ENCODE results near the gene TBC1D1.
"Not testable (repeated sequence)": the region's sequence is repeated elsewhere in the genome, so short reads cannot be mapped to it uniquely, and the experiment has no call there.

Gene TBC1D1

DNA sequence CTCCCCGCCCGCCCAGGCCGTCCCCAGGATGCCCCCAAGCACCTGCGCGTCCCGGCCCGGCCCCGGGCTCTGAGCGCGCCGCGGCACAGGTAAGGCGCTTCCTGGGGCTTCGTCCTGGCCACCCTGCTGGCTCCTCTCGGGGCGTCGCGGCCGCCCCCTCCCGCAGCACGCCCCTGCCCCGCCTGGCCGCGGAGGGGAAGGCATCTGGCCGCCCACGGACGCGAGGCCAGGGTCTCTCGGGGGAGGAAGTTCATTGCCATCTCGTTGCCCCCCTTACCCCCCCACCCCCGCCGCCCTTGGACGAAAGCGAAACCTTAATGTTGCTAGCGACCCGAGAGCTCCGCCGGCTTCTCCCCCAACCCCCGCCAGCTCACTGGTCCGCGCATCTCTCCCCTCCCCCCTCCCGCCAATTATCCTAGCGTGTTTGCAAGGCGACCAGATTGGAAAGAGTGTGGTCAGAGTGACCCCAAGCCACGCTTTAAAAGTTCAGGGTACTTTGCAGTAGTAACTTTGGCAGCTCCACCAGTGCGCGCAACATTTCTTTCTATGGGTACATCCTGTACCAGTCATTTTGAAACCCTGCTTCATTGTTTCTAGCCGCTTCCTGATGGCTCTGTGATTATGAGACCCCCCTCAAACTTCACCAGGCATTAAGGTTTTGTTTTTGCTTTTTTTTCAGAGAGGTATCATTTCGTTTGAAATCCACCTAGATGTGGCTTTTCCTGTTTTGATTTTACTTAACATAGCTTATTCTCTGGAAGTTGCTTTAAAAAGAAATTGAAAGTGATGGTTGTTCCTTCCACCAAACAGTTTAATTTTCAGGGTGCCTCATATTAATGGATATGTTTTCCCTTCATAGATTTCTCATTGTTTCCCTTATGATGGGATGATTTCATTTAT is 626 bp downstream of the TBC1D1 start:
- DNase-seq = peak in 1 of 2 donors; percentile 28

GRCh38 chr4:37892641-37893040 is 1.8 kb downstream of the TBC1D1 start:
- DNase-seq = no peak

DNA sequence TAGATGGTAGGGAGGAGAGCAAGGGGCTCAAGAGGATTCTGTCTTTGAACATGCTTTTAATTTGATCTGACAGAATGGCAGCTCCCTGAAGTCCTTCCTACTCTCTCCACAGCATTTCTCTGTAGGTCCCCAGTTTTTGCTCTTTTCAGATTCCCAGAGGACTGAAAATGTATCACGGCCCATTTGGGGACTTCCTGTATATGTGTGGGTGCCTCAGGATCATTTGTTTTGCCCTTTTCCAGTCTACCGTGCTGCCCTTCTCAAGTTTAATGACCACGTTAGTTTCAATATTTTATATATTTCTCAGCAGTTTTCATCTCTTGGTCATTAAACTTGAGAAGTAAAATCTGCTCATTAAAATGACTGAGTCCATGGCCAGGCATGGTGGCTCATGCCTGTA is 2.3 kb downstream of the TBC1D1 start:
- DNase-seq = no peak

DNA sequence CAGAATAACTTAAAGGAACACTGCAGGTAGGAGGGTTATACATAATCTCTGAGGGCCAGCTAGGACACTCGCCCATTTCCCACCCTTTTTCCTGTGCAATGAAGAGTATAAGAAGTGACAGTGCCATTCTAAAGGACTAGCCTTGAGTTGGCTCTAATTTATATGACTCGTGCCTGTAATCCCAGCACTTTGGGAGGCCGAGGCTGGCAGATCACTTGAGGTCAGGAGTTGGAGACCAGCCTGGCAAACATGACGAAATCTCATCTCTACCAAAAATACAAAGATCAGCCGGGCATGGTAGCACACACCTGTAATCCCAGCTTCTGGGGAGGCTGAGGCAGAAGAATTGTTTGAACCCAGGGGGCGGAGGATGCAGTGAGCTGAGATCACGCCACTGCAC is 4.4 kb downstream of the TBC1D1 start:
- no peak for DNase-seq

DNA sequence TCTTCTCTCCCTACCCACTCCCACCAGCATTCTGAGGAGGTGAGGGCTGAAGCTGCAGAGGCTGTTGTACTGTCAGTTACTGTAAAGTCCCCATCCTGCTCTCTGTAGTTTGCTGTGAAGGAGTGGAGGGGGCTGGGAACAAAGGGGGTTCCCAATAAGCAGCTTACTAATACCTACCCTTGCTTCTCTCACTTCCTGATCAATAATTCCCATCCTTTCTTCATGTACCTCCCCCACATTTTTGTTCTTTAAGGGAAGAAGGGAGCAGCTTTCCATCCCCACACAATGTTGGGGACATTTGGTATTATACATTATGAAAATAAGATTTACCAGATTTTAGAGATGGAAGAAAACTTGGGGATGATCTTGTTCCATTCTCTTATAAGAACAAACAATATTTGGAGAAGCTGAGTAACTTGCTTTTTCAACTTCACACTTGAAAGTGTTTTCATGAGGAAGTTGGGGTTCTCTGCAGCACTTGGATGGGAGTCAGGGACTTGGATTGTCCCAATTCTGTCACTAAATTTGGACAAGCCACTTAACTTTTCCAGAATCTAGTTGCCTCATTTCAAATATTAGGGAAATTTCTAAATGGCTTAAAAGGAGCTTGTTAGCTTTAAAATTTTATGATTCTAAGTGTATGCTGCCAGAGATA is 5.4 kb downstream of the TBC1D1 start:
- no peak for DNase-seq

GRCh38 chr4:37902212-37902611 is 11.3 kb downstream of the TBC1D1 start:
- DNase-seq = no peak

DNA sequence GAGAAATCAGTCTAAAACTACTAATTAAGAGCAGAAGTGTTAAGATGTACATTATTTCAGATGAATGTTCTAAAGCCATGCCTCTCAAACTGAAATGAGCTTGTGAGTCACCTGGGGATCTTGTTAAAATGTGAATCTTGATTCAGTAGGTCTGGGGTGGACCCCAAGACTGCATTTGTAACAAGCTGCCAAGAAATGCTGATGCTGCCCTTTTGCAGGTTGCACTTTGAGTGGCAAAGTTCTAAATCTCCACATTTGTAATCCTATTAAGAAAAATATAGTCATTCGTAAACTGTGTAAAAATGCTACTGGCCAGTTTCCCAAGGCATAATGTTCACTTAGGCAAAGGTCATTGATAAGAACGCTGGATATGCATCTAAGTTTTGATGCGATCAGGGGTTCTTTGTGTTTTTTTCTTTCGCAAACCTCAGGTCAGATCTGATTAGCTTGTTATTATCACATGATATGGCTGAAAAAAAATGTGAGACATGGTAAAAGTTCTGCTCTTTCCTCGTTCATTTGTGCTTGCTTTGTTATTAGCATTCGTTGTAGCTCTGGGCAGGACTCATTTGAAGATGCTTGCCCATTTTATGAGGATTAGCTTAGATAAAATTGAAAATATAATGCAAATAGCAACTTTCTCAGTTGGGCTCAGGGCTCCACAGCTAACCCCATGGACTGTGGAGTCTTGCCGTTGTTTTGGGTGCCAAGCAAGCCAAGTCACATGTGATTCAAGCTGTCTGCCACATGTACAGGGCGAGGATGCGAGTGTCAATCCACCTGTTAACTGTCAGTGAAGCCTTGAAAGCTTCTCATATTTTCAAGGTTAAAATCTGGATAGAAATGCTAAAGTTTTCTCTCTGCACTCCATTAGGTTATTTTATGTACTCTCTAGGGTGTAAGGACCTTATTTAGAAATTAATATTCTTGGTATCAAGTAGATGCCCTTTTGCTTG is 12.1 kb downstream of the TBC1D1 start:
- no peak for DNase-seq

- no peak for DNase-seq
These were observed 13.0 kb downstream of the TBC1D1 start for GRCh38 chr4:37903901-37904300.

GRCh38 chr4:37904824-37905223 is 13.9 kb downstream of the TBC1D1 start:
- DNase-seq = no peak

- no peak for DNase-seq
These were observed 14.8 kb downstream of the TBC1D1 start for GRCh38 chr4:37905533-37906169.

GRCh38 chr4:37908488-37909331 is 17.8 kb downstream of the TBC1D1 start:
- DNase-seq = no peak

DNA sequence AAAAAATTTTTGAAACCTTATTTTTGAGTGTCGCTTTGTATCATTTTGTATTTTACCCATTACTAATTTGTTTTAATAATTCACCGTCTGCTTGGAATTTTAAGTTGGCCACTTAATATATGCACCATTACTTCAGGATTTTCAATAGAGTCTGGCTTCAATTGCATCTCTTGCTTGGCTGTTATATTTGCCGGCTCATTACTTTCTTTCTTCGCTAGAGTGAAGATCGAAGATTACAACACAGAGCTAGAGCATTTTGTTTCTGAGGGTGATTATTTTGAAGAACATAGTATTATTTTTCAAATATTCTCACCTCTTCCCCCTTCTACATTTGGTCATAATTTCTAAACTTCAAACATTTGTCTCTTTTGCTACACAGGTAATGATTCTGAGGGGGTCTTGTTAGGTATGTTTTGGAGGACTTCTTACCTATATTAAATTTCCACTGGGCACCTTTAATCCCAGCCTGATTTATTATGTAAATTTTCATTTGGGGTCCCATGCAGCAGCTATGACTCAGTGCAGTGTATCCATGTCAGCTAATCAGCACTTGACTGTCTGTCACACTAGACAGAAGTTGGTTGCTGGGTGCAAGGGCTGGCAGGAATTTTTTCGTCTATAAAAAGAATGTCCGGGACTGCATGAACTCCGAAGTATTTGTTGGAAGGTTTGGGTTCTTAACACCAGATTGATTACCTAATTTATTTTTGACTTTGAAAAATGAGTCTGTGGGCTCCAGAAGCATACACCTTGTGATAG is 18.6 kb downstream of the TBC1D1 start:
- no peak for DNase-seq

DNA sequence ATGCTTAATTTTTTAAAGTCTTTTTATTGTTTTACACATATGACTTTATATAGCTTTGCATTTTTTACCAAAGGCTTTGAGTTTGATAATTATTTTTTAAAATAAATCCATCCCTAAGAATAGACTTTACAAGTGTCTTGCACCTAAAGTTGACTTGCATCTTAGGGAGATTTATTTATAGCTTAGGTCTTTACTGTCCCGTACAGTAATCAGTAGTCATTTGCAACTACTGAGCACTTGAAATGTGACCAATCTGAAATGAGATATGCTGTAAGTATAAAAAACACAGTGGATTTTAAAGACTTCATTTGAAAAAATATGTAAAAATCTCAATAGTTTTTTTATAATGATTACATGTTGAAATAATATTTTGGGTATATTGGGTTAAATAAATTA is 19.2 kb downstream of the TBC1D1 start:
- no peak for DNase-seq

DNA sequence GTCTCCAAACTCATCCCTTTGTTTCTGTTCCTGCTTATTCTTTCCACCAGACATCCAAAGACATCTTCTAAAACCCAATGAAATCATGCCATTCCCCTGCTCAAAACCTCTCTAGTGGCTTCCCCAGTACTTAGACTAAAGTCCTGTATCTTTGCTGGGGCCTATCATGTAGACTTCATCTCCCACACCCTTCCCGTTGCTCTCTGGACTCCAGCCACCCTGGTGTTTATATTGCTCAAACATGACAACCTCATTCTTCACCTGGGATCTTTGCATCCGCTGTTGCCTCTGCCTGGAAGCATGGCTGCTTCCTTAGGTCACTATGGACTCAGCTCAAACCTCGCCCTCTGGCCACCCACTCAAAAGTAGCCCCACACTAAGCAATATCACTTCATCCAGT is 23.7 kb downstream of the TBC1D1 start:
- no peak for DNase-seq

DNA sequence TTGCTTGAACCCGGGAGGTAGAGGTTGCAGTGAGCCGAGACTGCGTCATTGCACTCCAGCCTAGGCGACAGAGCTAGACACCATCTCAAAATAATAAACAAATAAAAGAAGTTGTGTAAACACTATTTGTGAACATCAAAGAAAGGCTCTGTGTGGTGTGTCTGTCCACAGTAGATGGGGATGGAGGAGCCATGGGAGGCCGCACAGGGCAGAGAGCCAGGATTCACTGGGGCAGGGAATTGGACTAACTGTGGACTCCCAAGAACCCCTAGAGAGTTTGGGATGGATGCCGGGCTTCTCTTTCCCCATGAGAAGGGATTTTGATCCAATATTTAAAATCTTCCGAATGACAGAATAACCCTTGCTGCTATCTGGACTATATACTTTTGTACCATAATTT is 26.5 kb downstream of the TBC1D1 start:
- no peak for DNase-seq

DNA sequence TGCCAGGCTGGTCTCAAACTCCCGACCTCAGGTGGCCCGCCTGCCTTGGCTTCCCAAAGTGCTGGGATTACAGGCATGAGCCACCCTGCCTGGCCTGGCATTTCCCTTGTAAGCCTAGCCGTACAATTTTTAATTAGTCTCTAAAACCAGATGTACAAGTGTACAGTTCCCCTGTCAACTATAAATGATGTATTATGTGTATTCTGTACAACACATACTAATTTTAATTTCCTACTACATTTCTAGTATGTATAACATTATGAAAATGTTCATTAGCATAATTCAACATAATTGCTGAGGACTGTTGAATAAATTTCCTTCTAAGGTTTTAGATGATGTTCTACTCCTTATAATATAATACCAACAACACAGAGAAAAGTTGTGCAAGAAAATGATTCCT is 27.8 kb downstream of the TBC1D1 start:
- DNase-seq = no peak

- no peak for DNase-seq
These were observed 31.4 kb downstream of the TBC1D1 start for GRCh38 chr4:37922328-37922727.

DNA sequence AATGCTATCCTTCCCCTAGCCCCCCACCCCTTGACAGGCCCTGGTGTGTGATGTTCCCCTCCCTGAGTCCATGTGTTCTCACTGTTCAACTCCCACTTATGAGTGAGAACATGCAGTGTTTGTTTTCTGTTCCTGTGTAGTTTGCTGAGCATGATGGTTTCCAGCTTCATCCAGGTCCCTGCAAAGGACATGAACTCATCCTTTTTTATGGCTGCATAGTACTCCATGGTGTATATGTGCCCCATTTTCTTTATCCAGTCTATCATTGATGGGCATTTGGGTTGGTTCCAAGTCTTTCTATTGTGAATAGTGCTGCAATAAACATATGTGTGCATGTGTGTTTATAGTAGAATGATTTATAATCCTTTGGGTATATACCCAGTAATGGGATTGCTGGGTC is 32.2 kb downstream of the TBC1D1 start:
- not testable (repeated sequence) for DNase-seq

DNA sequence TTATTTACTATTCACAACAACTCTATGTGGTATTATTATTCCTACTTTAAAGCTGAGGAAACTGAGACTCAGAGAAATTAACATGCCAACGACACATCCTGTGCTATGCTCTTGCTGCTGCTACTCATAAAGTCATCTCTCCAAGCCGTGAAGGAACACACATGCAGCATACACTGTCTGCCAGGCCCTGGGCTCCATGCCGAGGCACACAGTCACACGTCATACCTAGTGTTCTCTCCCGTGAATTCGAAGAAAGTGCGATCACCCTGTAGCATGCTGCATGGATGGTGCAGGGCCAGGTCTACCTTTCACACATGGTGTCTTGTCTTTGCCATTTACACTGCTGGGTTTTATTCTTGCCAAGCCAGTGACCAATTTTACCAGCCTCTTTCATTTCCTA is 34.1 kb downstream of the TBC1D1 start:
- DNase-seq = no peak

DNA sequence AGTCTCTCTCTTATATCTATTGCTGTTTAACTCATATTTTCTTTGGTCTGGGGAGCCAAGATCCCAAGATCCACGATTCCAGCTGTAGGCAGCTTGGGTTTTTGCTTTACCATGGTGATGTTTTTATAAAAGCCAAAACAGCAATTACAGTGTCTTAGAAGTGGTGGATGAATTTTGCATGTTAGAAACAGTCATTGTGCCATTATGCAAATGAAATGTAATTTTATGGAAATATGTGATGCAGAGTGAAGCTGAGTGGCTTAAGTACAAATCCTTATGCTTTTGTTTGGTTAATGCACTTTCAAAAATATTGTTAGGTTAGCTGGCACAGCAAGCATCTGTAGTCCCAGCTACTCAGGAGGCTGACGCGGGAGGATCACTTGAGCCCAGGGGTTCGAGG is 36.5 kb downstream of the TBC1D1 start:
- DNase-seq = no peak

All from hippocampal formation (tissue), 2 donors.